Thoracic aorta endothelial cell (primary cell): ENCODE data around the gene CCND2. TPM values are rescaled to one million over a fixed set of nuclear protein-coding genes. Genes with fewer than 3 reads are reported as not detected.

ENCODE experiments used
- total RNA-seq: library from RNA; depleted of rRNA; stranded (reverse); fragments of >200 nt; gene quantifications from 2 replicates; pipeline ENCODE4 v1.2.3, GENCODE V29; 2012

CCND2 gene
- total RNA-seq: 13.6 and 80.8 TPM in 2 replicates

DNA sequence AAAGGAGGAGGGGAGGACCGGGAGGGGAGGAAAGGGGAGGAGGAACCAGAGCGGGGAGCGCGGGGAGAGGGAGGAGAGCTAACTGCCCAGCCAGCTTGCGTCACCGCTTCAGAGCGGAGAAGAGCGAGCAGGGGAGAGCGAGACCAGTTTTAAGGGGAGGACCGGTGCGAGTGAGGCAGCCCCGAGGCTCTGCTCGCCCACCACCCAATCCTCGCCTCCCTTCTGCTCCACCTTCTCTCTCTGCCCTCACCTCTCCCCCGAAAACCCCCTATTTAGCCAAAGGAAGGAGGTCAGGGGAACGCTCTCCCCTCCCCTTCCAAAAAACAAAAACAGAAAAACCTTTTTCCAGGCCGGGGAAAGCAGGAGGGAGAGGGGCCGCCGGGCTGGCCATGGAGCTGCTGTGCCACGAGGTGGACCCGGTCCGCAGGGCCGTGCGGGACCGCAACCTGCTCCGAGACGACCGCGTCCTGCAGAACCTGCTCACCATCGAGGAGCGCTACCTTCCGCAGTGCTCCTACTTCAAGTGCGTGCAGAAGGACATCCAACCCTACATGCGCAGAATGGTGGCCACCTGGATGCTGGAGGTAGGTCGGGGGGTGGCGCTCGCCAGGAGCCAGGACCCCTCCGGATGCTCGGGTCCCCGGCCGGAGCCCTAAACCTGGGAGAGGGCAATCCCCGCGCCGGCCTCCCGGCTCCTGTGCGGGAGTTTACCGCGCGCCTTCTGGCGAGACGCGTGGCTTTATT lies at the start of gene CCND2:
Gene CCND2, plus strand, starts transcription at position 111 of the 744 bp plus-strand sequence. Its CDS starts 279 bp downstream, at position 390.

GRCh38 chr12:4320853-4321701 lies 47.5 kb downstream of the CCND2 start, which contains the start of gene TIGAR:
Gene TIGAR (plus strand): TSS chr12:4321213. CDS start chr12:4321272, 59 bp downstream.

Other genes starting within 250 kb of the CCND2 start
- 30.5 and 37.4 TPM in 2 replicates for gene TIGAR, start 47.5 kb downstream of the CCND2 start, total RNA-seq
- not detected in 2 replicates for gene FGF23, start 106.0 kb downstream of the CCND2 start, total RNA-seq
- not detected in 2 replicates for gene FGF6, start 172.1 kb downstream of the CCND2 start, total RNA-seq